ENCODE results near the gene PRPH2.
"Not testable (repeated sequence)": the region's sequence is repeated elsewhere in the genome, so short reads cannot be mapped to it uniquely, and the experiment has no call there.

The PRPH2 gene

DNA sequence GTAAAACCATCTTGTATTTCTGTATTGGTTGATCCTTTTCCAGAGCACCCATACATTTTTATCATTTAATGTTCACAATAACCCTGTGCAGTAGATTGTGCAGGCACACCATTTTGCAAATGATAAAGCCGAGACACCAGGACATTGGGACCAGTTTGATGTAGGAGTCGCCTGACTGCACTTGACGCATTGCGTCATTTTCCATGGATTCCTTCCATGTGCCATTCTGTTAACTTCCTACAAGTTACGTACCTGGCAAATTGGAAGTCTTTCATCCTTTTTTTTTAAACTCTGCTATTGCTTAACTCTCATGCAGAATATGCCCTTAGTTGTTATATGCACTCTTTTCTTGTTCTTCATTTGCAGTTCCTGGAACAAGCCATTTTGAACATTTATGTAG lies 43.0 kb downstream of the PRPH2 start:
- H2BK5ac ChIP-seq (ENCODE audit: low read depth, low read length, poor library complexity, severe bottlenecking), result no peak overlapping the region
- no peaks in the 10 kb centered on the region for H3K9me3 ChIP-seq (ENCODE audit: control insufficient read depth, low read length)
- H4K8ac ChIP-seq (ENCODE audit: low read length), result no peak overlapping the region
- H3K14ac ChIP-seq (ENCODE audit: low read length in 2 of 2), result no peak overlapping the region
- no peak overlapping the region for H2AK5ac ChIP-seq (ENCODE audit: low read length, severe bottlenecking)
- H3K4me3 ChIP-seq (ENCODE audit: insufficient read depth in 1 of 2, low read depth in 1 of 2, low read length in 2 of 2), result no peak overlapping the region
- H2BK12ac ChIP-seq (ENCODE audit: low read length in 2 of 2), result no peak overlapping the region
- H3K27me3 ChIP-seq (ENCODE audit: control insufficient read depth in 1 of 2, insufficient read depth in 1 of 2, low read length in 2 of 2), result no peaks in the 10 kb centered on the region
- no peak overlapping the region for H3K18ac ChIP-seq (ENCODE audit: low read depth in 1 of 2, low read length in 2 of 2)
- H2AFZ ChIP-seq (ENCODE audit: low read depth, low read length), result no peak overlapping the region
- H3K27ac ChIP-seq (ENCODE audit: low read length, poor library complexity, severe bottlenecking), result no peak overlapping the region
- no peak overlapping the region for H3K4me2 ChIP-seq (ENCODE audit: low read length, poor library complexity, severe bottlenecking)
- no peak for DNase-seq
- no peak overlapping the region for H3K23ac ChIP-seq (ENCODE audit: low read length in 2 of 2)
- no peak overlapping the region for H2BK120ac ChIP-seq (ENCODE audit: low read depth, low read length)
- WGBS, result over 99% methylated on average over 5 of the region's 5 CpGs
- no peak overlapping the region for H3K9ac ChIP-seq (ENCODE audit: low read length)
- H3K4ac ChIP-seq (ENCODE audit: low read depth in 1 of 2, low read length in 2 of 2), result no peak overlapping the region
- no peak overlapping the region for H4K91ac ChIP-seq (ENCODE audit: low read length)
- no peaks in the 10 kb centered on the region for H3K4me1 ChIP-seq (ENCODE audit: control insufficient read depth, insufficient read depth, low read depth, low read length)
- peaks cover 32 to 94% of the 10 kb centered on the region in 2 experiments for H3K36me3 ChIP-seq (ENCODE audit: control insufficient read depth in 1 of 2, insufficient read depth in 2 of 2, low read depth in 1 of 2, low read length in 2 of 2)
- peaks cover 3% of the 10 kb centered on the region for H3K79me1 ChIP-seq (replicated peaks; ENCODE audit: low read length, poor library complexity, severe bottlenecking)
- H2BK15ac ChIP-seq (ENCODE audit: low read depth, poor library complexity, severe bottlenecking), result no peak overlapping the region

DNA sequence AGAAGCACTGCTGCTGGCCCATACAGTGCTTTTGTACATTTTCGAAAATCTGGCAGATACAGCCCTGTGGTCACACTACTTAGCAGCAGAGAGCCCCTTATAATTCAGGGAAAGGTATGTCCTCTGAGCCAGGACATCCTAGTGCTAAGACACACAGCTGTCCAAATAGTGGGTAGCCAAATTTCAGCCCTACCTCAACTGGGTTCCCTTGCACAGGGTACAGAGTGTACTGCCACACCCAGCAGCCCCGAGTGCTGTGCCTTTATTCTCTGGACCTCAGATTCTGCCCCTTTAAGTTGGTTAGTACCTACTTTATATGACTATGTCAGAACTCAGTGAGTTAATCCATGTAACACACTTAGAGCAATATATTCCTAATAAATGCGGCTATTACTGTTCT lies 47.6 kb downstream of the PRPH2 start:
- Histone ChIP-seq H3K36me3 (ENCODE audit: control insufficient read depth in 1 of 2, insufficient read depth in 2 of 2, low read depth in 1 of 2, low read length in 2 of 2) (peaks cover 31 to 98% of the 10 kb centered on the region in 2 experiments), H3K18ac (ENCODE audit: low read depth in 1 of 2, low read length in 2 of 2) (no peak overlapping the region), H3K79me1 (replicated peaks; ENCODE audit: low read length, poor library complexity, severe bottlenecking) (peaks cover 3% of the 10 kb centered on the region), H3K4me3 (ENCODE audit: insufficient read depth in 1 of 2, low read depth in 1 of 2, low read length in 2 of 2) (no peak overlapping the region), H2BK120ac (ENCODE audit: low read depth, low read length) (no peak overlapping the region), H4K8ac (ENCODE audit: low read length) (no peak overlapping the region), H2BK12ac (ENCODE audit: low read length in 2 of 2) (no peak overlapping the region), H3K9ac (ENCODE audit: low read length) (no peak overlapping the region), H3K4ac (ENCODE audit: low read depth in 1 of 2, low read length in 2 of 2) (no peak overlapping the region), H2BK15ac (ENCODE audit: low read depth, poor library complexity, severe bottlenecking) (no peak overlapping the region), H3K27ac (ENCODE audit: low read length, poor library complexity, severe bottlenecking) (no peak overlapping the region), H3K4me2 (ENCODE audit: low read length, poor library complexity, severe bottlenecking) (no peak overlapping the region), H2AK5ac (ENCODE audit: low read length, severe bottlenecking) (no peak overlapping the region), H2AFZ (ENCODE audit: low read depth, low read length) (no peak overlapping the region), H3K4me1 (ENCODE audit: control insufficient read depth, insufficient read depth, low read depth, low read length) (no peaks in the 10 kb centered on the region), H3K27me3 (ENCODE audit: control insufficient read depth in 1 of 2, insufficient read depth in 1 of 2, low read length in 2 of 2) (no peaks in the 10 kb centered on the region), H3K23ac (ENCODE audit: low read length in 2 of 2) (peak overlapping the region in 1 of 2 experiments; percentile 42), H3K9me3 (ENCODE audit: control insufficient read depth, low read length) (no peaks in the 10 kb centered on the region), H2BK5ac (ENCODE audit: low read depth, low read length, poor library complexity, severe bottlenecking) (no peak overlapping the region), H4K91ac (ENCODE audit: low read length) (no peak overlapping the region), H3K14ac (ENCODE audit: low read length in 2 of 2) (no peak overlapping the region)
- 97% methylated on average over 3 of the region's 3 CpGs for WGBS
- DNase-seq, result no peak

DNA sequence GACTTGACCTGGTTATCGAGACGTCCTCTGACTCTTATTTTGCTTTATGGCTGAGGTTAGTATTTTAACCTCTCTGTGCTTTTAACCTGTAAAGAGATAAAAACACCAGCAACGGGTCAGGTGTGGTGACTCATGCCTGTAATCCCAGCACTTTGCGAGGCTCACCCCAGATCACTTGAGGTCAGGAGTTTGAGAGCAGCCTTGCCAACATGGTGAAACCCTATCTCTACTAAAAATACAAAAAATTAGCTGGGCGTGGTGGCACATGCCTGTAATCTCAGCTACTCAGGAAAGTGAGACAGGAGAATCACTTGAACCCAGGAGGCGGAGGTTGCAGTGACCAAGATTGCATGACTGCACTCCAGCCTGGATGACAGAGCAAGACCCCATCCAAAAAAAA lies 48.0 kb downstream of the PRPH2 start:
- H3K14ac ChIP-seq (ENCODE audit: low read length in 2 of 2); H3K9me3 ChIP-seq (ENCODE audit: control insufficient read depth, low read length); H4K91ac ChIP-seq (ENCODE audit: low read length); H4K8ac ChIP-seq (ENCODE audit: low read length); H2BK12ac ChIP-seq (ENCODE audit: low read length in 2 of 2); H3K18ac ChIP-seq (ENCODE audit: low read depth in 1 of 2, low read length in 2 of 2); H3K4me1 ChIP-seq (ENCODE audit: control insufficient read depth, insufficient read depth, low read depth, low read length); H2BK120ac ChIP-seq (ENCODE audit: low read depth, low read length); DNase-seq; H3K27me3 ChIP-seq (ENCODE audit: control insufficient read depth in 1 of 2, insufficient read depth in 1 of 2, low read length in 2 of 2); H3K79me1 ChIP-seq (replicated peaks; ENCODE audit: low read length, poor library complexity, severe bottlenecking); H2AFZ ChIP-seq (ENCODE audit: low read depth, low read length); H2BK5ac ChIP-seq (ENCODE audit: low read depth, low read length, poor library complexity, severe bottlenecking); H2AK5ac ChIP-seq (ENCODE audit: low read length, severe bottlenecking); H3K4me2 ChIP-seq (ENCODE audit: low read length, poor library complexity, severe bottlenecking); H3K27ac ChIP-seq (ENCODE audit: low read length, poor library complexity, severe bottlenecking); H2BK15ac ChIP-seq (ENCODE audit: low read depth, poor library complexity, severe bottlenecking); H3K4me3 ChIP-seq (ENCODE audit: insufficient read depth in 1 of 2, low read depth in 1 of 2, low read length in 2 of 2); H3K4ac ChIP-seq (ENCODE audit: low read depth in 1 of 2, low read length in 2 of 2); H3K9ac ChIP-seq (ENCODE audit: low read length); H3K23ac ChIP-seq (ENCODE audit: low read length in 2 of 2): not testable (repeated sequence)
- H3K36me3 ChIP-seq (ENCODE audit: control insufficient read depth in 1 of 2, insufficient read depth in 2 of 2, low read depth in 1 of 2, low read length in 2 of 2), result peaks cover 34 to 98% of the 10 kb centered on the region in 2 experiments
- WGBS, result 91% methylated on average over 6 of the region's 6 CpGs

DNA sequence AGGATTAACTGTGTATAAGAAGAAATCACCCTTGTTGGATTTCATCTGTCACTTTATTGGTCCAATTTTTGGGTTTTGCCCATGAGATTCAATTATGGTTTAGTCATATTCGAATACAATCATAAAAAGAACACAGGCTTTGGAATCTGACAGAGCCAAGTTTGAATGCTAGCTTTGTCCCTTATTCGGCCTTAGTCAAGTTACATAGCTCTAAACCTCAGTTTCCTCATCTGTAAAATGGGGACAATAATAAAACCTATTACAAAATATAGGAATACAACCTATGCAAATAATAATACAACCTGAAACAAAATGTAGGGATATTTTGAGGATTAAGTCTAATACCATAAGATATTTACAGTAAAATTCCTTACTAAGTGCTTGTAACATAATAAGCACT lies 57.7 kb downstream of the PRPH2 start:
- Histone ChIP-seq H3K4me3 (ENCODE audit: insufficient read depth in 1 of 2, low read depth in 1 of 2, low read length in 2 of 2) (no peak overlapping the region), H2BK15ac (ENCODE audit: low read depth, poor library complexity, severe bottlenecking) (no peak overlapping the region), H3K27ac (ENCODE audit: low read length, poor library complexity, severe bottlenecking) (no peak overlapping the region), H2AFZ (ENCODE audit: low read depth, low read length) (no peak overlapping the region), H4K91ac (ENCODE audit: low read length) (no peak overlapping the region), H3K4me1 (ENCODE audit: control insufficient read depth, insufficient read depth, low read depth, low read length) (no peaks in the 10 kb centered on the region), H2BK5ac (ENCODE audit: low read depth, low read length, poor library complexity, severe bottlenecking) (no peak overlapping the region), H3K18ac (ENCODE audit: low read depth in 1 of 2, low read length in 2 of 2) (no peak overlapping the region), H3K4ac (ENCODE audit: low read depth in 1 of 2, low read length in 2 of 2) (no peak overlapping the region), H3K23ac (ENCODE audit: low read length in 2 of 2) (no peak overlapping the region), H4K8ac (ENCODE audit: low read length) (no peak overlapping the region), H3K4me2 (ENCODE audit: low read length, poor library complexity, severe bottlenecking) (no peak overlapping the region), H3K79me1 (replicated peaks; ENCODE audit: low read length, poor library complexity, severe bottlenecking) (peaks cover 8% of the 10 kb centered on the region), H3K9me3 (ENCODE audit: control insufficient read depth, low read length) (no peaks in the 10 kb centered on the region), H3K36me3 (ENCODE audit: control insufficient read depth in 1 of 2, insufficient read depth in 2 of 2, low read depth in 1 of 2, low read length in 2 of 2) (peaks cover 29 to 87% of the 10 kb centered on the region in 2 experiments), H2AK5ac (ENCODE audit: low read length, severe bottlenecking) (no peak overlapping the region), H3K14ac (ENCODE audit: low read length in 2 of 2) (no peak overlapping the region), H3K9ac (ENCODE audit: low read length) (no peak overlapping the region), H3K27me3 (ENCODE audit: control insufficient read depth in 1 of 2, insufficient read depth in 1 of 2, low read length in 2 of 2) (no peaks in the 10 kb centered on the region), H2BK120ac (ENCODE audit: low read depth, low read length) (no peak overlapping the region), H2BK12ac (ENCODE audit: low read length in 2 of 2) (no peak overlapping the region)
- WGBS, result 100% methylated on average over 1 of the region's 2 CpGs
- DNase-seq, result no peak

Data from mesenchymal stem cell (in vitro differentiated cells and primary cell).